Measurements from ENCODE around the gene HTR1B.

The HTR1B gene

DNA sequence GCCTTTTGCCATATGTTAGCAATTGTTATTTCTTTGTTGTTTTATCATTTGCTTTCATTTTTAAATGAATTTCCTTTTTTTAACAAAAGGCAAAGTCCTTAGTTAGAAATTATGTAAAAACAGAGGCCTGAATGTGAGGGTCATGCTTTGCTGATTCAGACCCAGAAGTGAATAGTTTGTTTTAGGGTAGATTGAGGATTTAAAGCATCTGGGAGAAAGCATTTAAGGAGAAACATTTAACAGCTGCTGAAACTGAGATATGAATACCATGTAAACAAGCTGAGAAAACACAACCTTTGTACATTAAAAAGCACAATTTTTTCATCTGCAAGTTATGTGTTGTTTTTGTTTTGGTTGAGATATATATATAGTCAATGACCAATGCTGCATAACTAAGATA lies 8.0 kb downstream of the HTR1B start:
- DNase-seq, result no peak

DNA sequence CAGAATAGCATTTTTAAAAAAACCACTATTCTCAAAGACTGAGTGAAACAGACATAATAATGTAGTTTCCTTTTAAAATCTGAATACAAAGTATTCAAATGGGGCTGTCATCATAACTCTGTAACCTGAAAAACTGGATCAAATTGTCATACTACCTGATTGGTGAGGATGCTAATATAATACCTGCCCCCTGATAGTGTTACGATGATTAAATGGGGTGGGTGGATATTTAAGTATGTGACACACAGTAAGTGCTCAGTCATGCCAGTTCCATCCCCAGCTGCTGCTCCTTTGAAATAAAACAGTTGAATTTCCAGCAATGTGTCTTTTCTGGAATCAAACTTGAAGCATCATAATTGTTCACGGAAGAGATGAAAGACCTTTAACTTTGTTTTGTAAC lies 8.9 kb downstream of the HTR1B start:
- DNase-seq, result no peak

DNA sequence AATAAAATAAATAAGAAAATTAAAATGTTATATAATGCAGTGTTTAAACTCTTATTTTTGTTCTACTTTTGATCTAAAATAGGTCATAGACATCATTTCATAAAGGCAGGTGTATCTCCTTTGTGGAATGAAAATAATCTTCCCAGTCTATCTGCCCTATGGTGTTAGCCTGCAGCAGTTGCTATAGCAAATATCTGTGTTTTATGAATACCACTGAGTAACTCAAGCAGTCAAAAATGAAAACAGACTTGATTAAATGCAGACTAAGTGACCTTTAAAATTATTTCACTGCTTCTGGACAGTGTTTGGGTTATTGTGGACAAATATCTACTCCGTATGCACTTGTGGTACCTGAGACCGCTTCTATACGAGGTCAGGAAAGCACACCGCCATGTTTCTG lies 11.8 kb downstream of the HTR1B start:
- no peak for DNase-seq

DNA sequence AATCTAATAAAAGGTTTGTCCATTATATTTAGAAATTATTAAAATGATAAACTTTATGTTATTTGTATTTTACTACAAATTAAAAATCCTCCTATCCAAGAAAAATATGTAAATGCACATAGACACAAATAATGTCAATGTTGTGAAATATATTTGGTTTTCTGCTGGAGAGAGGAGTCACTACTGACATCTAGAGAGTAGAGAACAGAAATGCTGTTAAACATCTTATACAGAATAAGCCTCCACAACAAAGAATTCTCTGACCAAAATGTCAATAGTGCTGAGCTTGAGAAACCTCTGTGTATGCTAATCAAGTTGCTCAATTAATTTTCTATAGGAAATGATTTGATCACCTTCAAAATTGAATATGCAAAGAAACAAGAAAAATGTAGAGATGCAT lies 12.4 kb downstream of the HTR1B start:
- DNase-seq, result no peak

DNA sequence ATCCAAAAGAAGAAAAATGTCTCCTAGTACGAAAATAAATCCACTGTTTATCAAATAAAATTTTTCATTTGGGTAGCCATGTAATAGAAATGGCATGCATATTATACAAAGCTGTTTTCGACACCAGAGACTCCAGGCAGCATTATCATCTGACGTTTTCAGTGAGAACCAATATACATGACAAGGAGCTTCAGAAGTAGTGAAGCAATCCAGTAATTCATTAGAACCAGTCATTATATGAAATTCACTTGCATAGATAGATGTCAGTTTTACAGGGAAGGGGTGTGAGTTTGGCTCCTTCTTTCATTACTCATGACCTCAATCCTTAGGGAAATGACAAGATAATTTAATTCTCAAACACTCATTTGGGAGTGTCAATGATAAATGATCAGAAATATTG lies 14.7 kb downstream of the HTR1B start:
- no peak for DNase-seq

DNA sequence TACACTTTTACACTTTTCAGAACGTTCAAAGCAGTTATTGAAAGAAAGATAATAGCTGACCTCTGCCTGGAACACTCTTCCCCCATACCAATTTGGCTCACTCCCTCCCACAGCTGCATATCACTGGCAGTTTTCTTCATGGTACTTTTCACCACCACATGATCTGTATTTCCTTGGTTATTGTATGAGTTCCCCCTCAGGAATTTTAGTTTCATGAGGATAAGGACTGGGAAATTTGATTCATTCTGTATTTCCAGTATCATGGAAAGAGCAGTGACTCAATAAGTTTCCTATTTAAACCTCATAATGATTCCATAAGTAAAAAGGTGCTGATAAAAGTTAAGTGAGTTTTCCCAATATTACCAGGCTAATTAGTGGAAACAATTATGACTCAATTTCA lies 16.0 kb downstream of the HTR1B start:
- no peak for DNase-seq

DNA sequence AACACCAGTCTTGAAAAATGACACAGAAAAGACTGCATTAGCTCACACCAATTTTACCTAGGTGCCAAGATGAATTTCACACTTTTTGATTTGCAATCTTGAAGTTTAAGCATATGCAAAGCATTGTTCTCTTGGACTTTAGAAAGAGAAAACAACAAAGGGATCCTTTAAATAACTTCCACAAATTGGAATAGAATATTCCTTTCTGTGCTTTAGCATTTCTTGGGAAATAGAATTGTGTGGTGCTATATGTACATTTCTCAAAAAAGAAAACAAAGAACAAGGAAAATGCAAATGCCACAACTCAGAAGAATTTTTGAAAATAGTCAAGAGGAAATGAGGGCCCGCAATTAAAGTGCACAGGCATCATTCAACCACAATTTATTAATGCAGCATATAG lies 17.0 kb downstream of the HTR1B start:
- DNase-seq, result no peak

DNA sequence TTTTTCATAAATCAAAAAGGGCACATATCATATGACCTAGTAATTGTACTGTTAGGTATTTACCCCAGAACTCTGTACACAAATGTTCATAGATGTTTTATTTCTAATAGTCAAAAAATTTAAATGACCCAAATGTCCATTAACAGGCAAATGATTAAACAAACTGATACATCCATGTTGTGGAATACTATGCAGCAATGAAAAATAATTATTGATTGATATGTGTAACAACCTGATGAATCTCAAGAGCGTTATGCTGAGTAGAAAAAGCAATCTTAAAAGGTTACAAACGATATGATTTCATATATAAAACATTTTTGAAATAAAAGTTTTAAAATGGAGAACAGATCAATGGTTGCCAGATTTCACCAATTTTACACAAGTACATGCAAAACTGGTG lies 18.1 kb downstream of the HTR1B start:
- DNase-seq, result no peak

DNA sequence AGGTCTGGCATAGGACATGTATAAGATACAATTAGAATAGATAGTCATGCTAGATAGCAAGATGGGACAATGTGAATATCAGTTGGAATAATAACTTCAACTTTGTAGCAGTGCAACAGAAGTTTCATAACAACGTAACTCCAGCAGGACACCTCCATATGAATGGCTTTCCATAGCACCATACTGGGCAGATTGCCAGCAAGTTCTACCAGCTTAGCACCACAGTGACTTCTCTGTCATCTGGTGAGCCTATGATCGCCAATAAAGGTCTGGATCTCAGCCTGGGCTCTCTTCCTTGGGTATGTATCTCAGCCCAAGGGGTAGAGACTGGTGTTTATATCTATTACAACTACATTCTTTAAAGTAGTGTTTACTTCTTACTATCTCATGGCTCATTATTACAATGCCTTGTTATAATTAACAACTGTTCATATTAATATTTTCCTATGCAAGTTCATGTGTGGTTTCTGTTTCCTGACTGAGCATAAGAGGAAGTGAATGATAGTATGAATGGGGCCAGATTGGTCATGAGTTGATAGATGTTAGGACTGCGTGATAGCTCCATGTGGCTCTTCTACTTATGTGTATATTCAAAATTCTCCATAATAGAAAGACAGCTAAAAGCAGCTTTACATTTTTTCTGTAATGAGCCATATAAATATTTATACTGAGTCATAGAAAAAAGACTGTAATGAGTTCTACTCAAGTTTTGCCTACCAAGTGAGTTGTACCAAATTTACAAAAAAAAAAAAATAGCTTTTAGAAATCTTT lies 22.9 kb downstream of the HTR1B start:
- no peak for DNase-seq

DNA sequence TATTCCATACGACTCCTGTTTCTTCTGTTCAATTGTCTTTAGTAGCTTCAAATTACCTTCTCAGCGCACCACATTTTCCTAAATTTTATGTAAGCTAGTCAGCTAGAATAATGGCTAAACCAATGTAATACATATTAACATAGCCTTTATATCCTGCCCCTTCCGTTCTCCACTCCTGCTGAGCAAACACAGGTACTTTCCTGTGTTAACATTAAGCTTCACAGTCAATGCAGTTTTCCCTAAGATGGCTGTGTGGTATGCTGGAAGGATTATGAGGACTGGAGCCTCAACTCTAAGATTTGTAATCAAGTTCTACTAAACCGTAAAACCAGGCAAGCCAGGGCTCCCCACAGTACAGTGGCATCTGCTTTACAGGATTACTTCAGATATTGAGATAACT lies 29.4 kb downstream of the HTR1B start:
- DNase-seq, result no peak

DNA sequence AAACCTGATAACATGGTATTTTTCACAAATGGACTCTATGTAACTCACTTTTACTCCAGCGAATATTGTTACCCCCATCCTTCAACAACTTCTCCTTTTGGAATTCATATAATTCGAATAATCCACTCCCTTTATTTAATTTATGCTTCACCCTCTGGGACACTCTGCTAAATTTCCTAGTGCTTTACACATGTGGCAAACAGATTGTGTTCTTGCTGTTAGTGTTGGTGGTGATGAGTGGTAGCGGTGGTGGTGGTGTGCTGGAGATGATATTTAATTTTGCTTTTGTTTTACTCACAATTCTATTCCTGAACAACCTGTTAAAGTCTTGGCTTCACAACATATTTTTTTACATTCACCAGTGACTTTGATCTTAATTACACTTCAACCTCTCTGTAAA lies 32.8 kb downstream of the HTR1B start:
- no peak for DNase-seq

DNA sequence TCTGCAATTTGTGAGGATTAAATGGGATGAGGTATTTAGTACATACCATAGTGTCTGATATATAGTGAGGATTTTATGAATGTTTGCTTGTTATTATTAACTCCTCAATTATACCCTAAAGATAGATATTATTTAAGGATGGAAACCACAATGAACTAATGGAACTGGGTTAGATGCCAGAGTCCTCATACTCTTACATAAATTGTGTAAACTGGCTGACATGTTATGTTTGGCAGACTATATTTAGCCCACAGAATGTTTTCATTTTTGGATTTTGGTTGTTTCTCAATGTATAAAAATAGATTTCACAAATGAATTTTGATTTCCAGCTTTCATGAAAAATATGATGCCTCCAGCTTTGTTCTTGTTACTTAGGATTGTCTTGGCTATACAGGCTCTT lies 37.6 kb downstream of the HTR1B start:
- DNase-seq, result no peak

DNA sequence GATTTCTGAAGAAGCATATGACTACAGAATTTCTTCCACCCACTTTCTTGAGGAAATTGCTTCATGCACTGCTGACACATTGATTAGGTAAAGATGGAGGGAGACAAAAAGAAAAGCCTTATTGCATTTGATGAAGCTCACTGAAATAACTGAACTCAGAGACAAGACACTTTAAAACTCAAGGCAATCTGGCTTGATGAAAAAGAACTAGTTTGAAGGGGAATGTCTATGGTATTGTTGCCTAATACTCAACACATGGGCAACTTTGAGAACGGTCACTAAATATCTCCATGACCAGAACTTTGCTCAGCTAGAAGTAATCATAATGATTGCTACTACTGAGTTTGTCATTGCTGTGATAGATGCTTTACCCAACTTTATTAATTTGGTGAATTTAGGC lies 38.1 kb downstream of the HTR1B start:
- DNase-seq, result no peak

DNA sequence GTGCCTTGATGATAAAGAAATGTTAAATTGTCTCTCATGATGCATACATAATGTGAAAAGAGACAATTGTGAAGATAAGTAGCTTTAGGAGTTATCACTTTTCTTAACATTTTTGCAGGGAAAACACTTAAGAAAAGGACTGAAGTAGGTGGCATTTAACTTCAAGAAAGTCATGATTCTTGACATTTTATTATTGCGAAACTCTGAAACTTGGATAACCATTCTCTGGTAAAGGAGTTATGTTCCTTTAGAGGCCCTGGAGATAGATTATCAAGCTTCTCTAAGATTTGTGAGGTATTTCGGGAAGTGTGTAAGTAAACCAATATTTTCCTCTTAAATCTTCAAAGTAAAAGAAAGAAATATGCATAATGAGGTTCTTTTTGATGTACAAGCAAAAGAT lies 38.5 kb downstream of the HTR1B start:
- DNase-seq, result no peak

DNA sequence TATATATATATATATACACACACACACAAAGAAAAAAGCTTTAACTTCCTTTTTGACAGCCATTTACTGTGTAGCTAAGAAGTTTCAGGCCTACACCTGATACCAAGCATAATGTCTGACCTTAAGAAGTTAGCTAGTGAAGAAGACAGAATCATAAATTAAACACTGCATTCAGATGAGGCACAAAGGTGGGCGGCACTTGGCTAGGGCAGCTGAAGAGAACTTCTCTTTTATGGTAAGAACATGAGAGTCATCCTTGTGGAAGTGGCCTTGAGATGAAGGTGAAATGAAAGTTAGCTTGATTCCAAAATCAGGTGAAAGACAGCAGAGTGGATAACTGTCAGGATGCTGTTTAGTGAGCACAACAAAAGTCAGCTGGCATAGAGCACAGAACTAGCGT lies 46.5 kb downstream of the HTR1B start:
- DNase-seq, result no peak

DNA sequence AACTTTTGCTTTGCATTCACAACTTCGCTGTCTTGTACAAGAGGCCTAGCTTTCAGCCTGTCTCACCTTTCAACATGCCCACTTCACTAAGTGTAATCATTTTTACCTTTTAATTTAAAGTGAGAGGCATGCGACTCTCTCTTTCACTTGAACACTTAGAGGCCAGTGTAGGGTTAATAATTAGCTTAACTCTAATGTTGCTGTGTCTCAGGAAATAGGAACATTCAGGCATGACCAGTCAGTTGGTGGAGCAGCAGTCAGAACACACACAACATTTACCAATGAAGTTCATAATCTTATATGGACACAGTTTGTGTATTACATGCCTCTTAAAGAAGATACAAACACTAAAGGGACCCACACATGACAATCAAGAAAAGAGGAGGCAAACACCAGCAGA lies 47.6 kb downstream of the HTR1B start:
- DNase-seq, result no peak

Data from stimulated activated CD4-positive, alpha-beta T cell treated with anti-CD3 and anti-CD28 coated beads, Interleukin-4, amount 100 ng/mL, for 24 hours (primary cell).